H9 (cell line): Measurements from ENCODE around the gene GID8. TPM values are rescaled to one million over a fixed set of nuclear protein-coding genes. Genes with fewer than 3 reads are reported as not detected.

Experiments
- DNase-seq: peaks from one replicate; pipeline ENCODE4 v3.0.0-alpha.2; 2017
- H2AFZ ChIP-seq: one replicate; pipeline ENCODE4 v1.6.1; 2013; ENCODE audit warnings: mild to moderate bottlenecking, low read length, control low read depth, moderate library complexity
- H2AK5ac ChIP-seq: 2 replicates; pipeline ENCODE4 v1.6.1; 2013; ENCODE audit warnings: low read length, control low read depth, mixed read lengths; ENCODE audit not compliant: insufficient read length
- H2BK120ac ChIP-seq: one replicate; pipeline ENCODE4 v1.6.1; 2013; ENCODE audit warnings: low read depth, mild to moderate bottlenecking, low read length, control low read depth, inconsistent platforms; ENCODE audit not compliant: poor library complexity, severe bottlenecking
- H2BK12ac ChIP-seq: 2 replicates; pipeline ENCODE4 v1.6.1; 2013; ENCODE audit warnings: low read length, control low read depth, mixed read lengths, low read depth; ENCODE audit not compliant: insufficient read length
- H2BK15ac ChIP-seq: 2 replicates; pipeline ENCODE4 v1.6.1; 2013; ENCODE audit warnings: low read depth, low read length, control low read depth
- H2BK20ac ChIP-seq: one replicate; pipeline ENCODE4 v1.6.1; 2013; ENCODE audit warnings: low read depth, mild to moderate bottlenecking, low read length, control low read depth, inconsistent platforms; ENCODE audit not compliant: poor library complexity, severe bottlenecking
- H2BK5ac ChIP-seq: 2 replicates; pipeline ENCODE4 v1.6.1; 2013; ENCODE audit warnings: low read length, control low read depth, mixed read lengths; ENCODE audit not compliant: insufficient read length
- H3K14ac ChIP-seq: 2 replicates; pipeline ENCODE4 v1.6.1; 2013; ENCODE audit warnings: low read length, control low read depth; ENCODE audit not compliant: insufficient read depth
- H3K18ac ChIP-seq: 2 replicates; pipeline ENCODE4 v1.6.1; 2013; ENCODE audit warnings: low read depth, mild to moderate bottlenecking, mixed read lengths, low read length, control low read depth; ENCODE audit not compliant: insufficient read length
- H3K23ac ChIP-seq: 2 replicates; pipeline ENCODE4 v1.6.1; 2013; ENCODE audit warnings: low read length, control low read depth, mixed read lengths, low read depth; ENCODE audit not compliant: insufficient read length
- H3K23me2 ChIP-seq: 2 replicates; pipeline ENCODE4 v1.6.1; 2013; ENCODE audit warnings: low read depth, mild to moderate bottlenecking, mixed read lengths, low read length, control low read depth; ENCODE audit not compliant: insufficient read length, poor library complexity, severe bottlenecking
- H3K27ac ChIP-seq: 2 replicates; pipeline ENCODE4 v1.5.1; 2013; ENCODE audit warnings: low read length, control low read depth, mixed read lengths, low read depth; ENCODE audit not compliant: insufficient read length
- H3K27me3 ChIP-seq: 2 replicates; pipeline ENCODE4 v1.6.1; 2013; ENCODE audit warnings: low read length, control low read depth, inconsistent platforms; ENCODE audit not compliant: insufficient read depth
- H3K4ac ChIP-seq: 2 replicates; pipeline ENCODE4 v1.6.1; 2013; ENCODE audit warnings: low read depth, mild to moderate bottlenecking, control low read depth, inconsistent platforms, low read length, moderate library complexity
- H3K4me1 ChIP-seq: 2 replicates; pipeline ENCODE4 v1.6.1; 2013; ENCODE audit warnings: low read length, control low read depth, inconsistent platforms; ENCODE audit not compliant: insufficient read depth
- H3K4me2 ChIP-seq: 2 replicates; pipeline ENCODE4 v1.6.1; 2013; ENCODE audit warnings: low read length, control low read depth, mixed read lengths; ENCODE audit not compliant: insufficient read length, insufficient read depth
- H3K56ac ChIP-seq: 2 replicates; pipeline ENCODE4 v1.6.1; 2013; ENCODE audit warnings: low read depth, mild to moderate bottlenecking, mixed read lengths, low read length, control low read depth; ENCODE audit not compliant: insufficient read length
- H3K79me1 ChIP-seq: 2 replicates; pipeline ENCODE4 v1.6.1; 2013; ENCODE audit warnings: low read depth, mild to moderate bottlenecking, moderate library complexity, low read length, control low read depth, inconsistent platforms; ENCODE audit not compliant: insufficient read depth, poor library complexity, severe bottlenecking
- H3K79me2 ChIP-seq: 2 replicates; pipeline ENCODE4 v1.6.1; 2013; ENCODE audit warnings: low read length, control low read depth, inconsistent platforms; ENCODE audit not compliant: insufficient read depth
- H3K9ac ChIP-seq: 2 replicates; pipeline ENCODE4 v1.6.1; 2013; ENCODE audit warnings: low read length, control low read depth, mixed read lengths; ENCODE audit not compliant: insufficient read length; ENCODE audit errors: extremely low read depth
- H3K9me3 ChIP-seq: one replicate; pipeline ENCODE4 v1.6.1; 2013; ENCODE audit warnings: low read depth, low read length, inconsistent platforms; ENCODE audit not compliant: control insufficient read depth
- H3T11ph ChIP-seq: one replicate; pipeline ENCODE4 v1.6.1; 2013; ENCODE audit warnings: mild to moderate bottlenecking, low read length, control low read depth, inconsistent platforms
- H4K20me1 ChIP-seq: one replicate; pipeline ENCODE4 v1.6.1; 2013; ENCODE audit not compliant: control insufficient read depth, insufficient read length, insufficient read depth
- H4K5ac ChIP-seq: 2 replicates; pipeline ENCODE4 v1.6.1; 2013; ENCODE audit warnings: low read depth, mild to moderate bottlenecking, mixed read lengths, low read length, control low read depth; ENCODE audit not compliant: insufficient read length
- H4K8ac ChIP-seq: replicated peaks from 2 replicates; pipeline ENCODE4 v1.6.1; 2013; ENCODE audit warnings: low read length, control low read depth, mixed read lengths, low read depth; ENCODE audit not compliant: insufficient read length
- H4K91ac ChIP-seq: 2 replicates; pipeline ENCODE4 v1.6.1; 2013; ENCODE audit warnings: low read depth, mild to moderate bottlenecking, moderate library complexity, mixed read lengths, low read length, control low read depth; ENCODE audit not compliant: insufficient read length
- H3K27ac Mint-ChIP-seq, 3 experiments: 2 replicates in 2 of 3; 3 replicates in 1 of 3; pipeline ENCODE4 v1.8.0; 2020 to 2021; ENCODE audit warnings: mixed read lengths in 3 of 3, mild to moderate bottlenecking in 1 of 3, moderate library complexity in 1 of 3
- H3K27me3 Mint-ChIP-seq: 2 replicates; pipeline ENCODE4 v1.8.0; 2021; ENCODE audit warnings: low read depth, mild to moderate bottlenecking, moderate library complexity, mixed read lengths
- H3K36me3 Mint-ChIP-seq, 3 experiments: 2 replicates in 2 of 3; 3 replicates in 1 of 3; pipeline ENCODE4 v1.8.0; 2020 to 2021; ENCODE audit warnings: low read depth in 3 of 3, mixed read lengths in 3 of 3; ENCODE audit not compliant: insufficient read depth in 1 of 3
- H3K4me1 Mint-ChIP-seq, 2 experiments: 2 replicates each; pipeline ENCODE4 v1.8.0; 2020; ENCODE audit warnings: mixed read lengths in 2 of 2
- H3K4me3 Mint-ChIP-seq, 2 experiments: 2 replicates in 1 of 2; 3 replicates in 1 of 2; pipeline ENCODE4 v1.8.0; 2020 to 2021; ENCODE audit warnings: mild to moderate bottlenecking in 2 of 2, mixed read lengths in 2 of 2, moderate library complexity in 1 of 2
- H3K9me3 Mint-ChIP-seq, 2 experiments: 2 replicates in 1 of 2; 3 replicates in 1 of 2; pipeline ENCODE4 v1.8.0; 2020; ENCODE audit warnings: mild to moderate bottlenecking in 2 of 2, mixed read lengths in 2 of 2, moderate library complexity in 1 of 2
- CTCF ChIP-seq: fragments of 200-600 bp; sonication (generic); conservative IDR thresholded peaks from 3 replicates; pipeline ENCODE4 v1.8.0; 2021; ENCODE audit warnings: antibody characterized with exemption, mild to moderate bottlenecking
- WGBS: extraction: QIAGEN DNeasy Blood & Tissue Kit; methylation state at CpG from one replicate; pipeline ENCODE4 v1.1.7; 2013; ENCODE audit warnings: missing lambda C conversion rate, low lambda C conversion rate, mixed read lengths; ENCODE audit not compliant: insufficient read length; ENCODE audit errors: extremely low coverage; 5-methylcytosine and 5-hydroxymethylcytosine counted together
- total RNA-seq: library from RNA; stranded (reverse); gene quantifications from 2 replicates; pipeline ENCODE4 v1.2.1, GENCODE V29; 2021

GID8 gene
- total RNA-seq, 1 experiment from 2014 or later, result 60.9 TPM

DNA sequence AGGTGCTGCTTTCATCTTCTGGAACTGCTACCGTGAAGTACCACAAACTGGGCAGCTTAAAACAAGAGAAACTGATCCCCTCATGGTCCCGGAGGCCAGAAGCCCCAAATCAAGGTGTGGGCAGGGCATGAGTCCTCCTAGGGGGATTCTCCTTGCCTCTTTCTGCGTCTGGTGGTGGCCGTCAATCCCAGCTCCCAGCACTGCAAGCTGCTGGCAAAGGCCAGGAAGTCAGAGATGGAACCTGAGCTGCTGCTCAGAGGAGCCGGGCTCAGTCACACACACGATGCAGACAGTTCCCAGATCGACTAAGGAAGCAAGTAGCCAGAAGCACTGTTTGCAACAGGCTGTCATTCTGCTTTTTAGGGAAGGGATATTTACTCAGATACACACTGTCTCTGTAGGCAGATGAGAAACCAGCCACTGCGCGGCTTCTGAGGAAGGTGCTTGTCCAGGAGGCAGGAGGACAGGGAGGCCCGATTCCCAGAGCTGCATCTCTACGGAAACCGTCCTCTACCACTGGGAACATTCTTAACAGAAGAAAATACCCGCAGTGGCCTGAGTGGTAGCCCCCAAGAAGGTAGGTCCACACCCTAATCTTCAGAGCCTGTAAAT lies 53.4 kb downstream of the GID8 start:
- DNase-seq, result no peak
- H3K9ac ChIP-seq, result no peak overlapping the region
- peaks cover 11 to 30% of the 10 kb centered on the region in 2 experiments for H3K4me1 Mint-ChIP-seq
- H2BK12ac ChIP-seq, result no peak overlapping the region
- peaks cover 35% of the 10 kb centered on the region for H3K27me3 Mint-ChIP-seq
- no peaks in the 10 kb centered on the region for H3K23me2 ChIP-seq
- H3K79me1 ChIP-seq, result no peaks in the 10 kb centered on the region
- no peak overlapping the region for H3K4ac ChIP-seq
- H3K4me3 Mint-ChIP-seq, result no peak overlapping the region
- no peak overlapping the region for H4K91ac ChIP-seq
- H3K9me3 Mint-ChIP-seq, result no peaks in the 10 kb centered on the region; a peak in 1 of 5 replicates
- H2BK5ac ChIP-seq, result no peak overlapping the region
- H2BK20ac ChIP-seq, result no peak overlapping the region
- H3K23ac ChIP-seq, result no peak overlapping the region
- no peak overlapping the region for H4K8ac ChIP-seq
- H3K14ac ChIP-seq, result no peak overlapping the region; the same call in 1 of the 2 replicates
- H3K36me3 Mint-ChIP-seq, result no peaks in the 10 kb centered on the region
- no peak overlapping the region for H3T11ph ChIP-seq
- H2AK5ac ChIP-seq, result no peak overlapping the region
- no peak overlapping the region for H4K5ac ChIP-seq
- peaks cover 6% of the 10 kb centered on the region; the same call in 1 of the 2 replicates for H3K4me1 ChIP-seq
- no peak overlapping the region for H3K4me2 ChIP-seq
- no peaks in the 10 kb centered on the region for H3K27me3 ChIP-seq
- no peaks in the 10 kb centered on the region for H3K9me3 ChIP-seq
- no peak overlapping the region for H3K27ac Mint-ChIP-seq
- H2BK15ac ChIP-seq, result no peak overlapping the region
- H3K79me2 ChIP-seq, result no peaks in the 10 kb centered on the region
- H3K27ac ChIP-seq, result no peak overlapping the region
- H3K56ac ChIP-seq, result no peak overlapping the region
- no peak overlapping the region for H2AFZ ChIP-seq
- H3K18ac ChIP-seq, result no peak overlapping the region
- H2BK120ac ChIP-seq, result no peak overlapping the region
- no CpG with 5 or more reads among the region's 13 CpGs for WGBS
- no peaks in the 10 kb centered on the region for H4K20me1 ChIP-seq
- TF ChIP-seq CTCF, result no peak
